GM19099 (cell line): ENCODE measurements around the gene F12.

ENCODE experiments used
- POLR2A ChIP-seq: IDR thresholded peaks from 3 replicates; pipeline ENCODE4 v1.6.1; 2011; ENCODE audit warnings: low read depth; ENCODE audit not compliant: insufficient read length; ENCODE audit errors: extremely low read depth

The F12 gene

GRCh38 chr5:177393990-177394389 lies 15.4 kb downstream of the F12 start:
- TF ChIP-seq POLR2A: no peak

DNA sequence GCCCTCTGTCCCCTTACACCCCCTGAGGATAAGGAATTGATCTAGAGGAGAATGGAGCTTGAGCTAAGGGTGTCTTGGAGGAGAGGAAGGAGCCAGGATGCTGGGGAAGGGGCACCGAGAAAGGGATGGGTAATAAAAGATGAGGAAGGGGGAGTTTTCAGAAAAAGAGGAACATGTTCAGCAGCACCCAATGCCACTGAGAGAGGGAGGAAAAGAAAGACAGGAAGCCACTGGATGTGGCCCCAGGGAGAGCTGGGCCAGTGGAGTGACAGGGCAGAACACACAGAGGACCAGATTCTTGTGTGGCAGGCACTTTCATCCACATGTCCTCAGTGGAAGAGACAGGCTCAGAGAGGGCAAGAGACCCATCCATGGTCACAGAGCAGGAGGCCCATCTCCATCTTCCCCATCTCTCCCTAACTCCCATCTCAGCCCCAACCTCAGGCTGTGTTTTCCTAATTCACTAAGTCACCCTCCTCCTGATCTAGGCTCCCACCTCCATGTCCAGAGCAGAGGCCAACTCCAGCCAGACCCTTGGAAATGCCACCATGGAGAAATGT lies 16.1 kb downstream of the F12 start:
- TF ChIP-seq POLR2A: no peak

DNA sequence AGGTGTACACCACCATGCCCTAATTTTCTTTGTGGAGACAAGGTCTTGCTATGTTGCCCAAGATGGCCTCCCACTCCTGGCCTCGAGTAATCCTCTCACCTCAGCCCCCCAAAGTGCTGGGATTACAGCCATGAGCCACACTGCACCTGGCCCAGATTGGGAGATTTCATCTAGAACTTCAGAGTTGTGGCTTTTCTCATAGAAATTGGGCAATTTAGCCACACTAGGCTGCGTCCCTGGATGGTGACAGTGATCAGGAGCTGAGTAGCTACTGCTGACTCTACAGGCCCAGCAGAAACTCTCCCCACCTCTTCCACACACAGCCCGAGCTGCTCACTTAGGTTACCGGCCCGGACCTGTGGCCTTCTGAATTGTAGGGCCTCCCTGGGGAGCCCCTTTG lies 16.6 kb downstream of the F12 start:
- no peak for TF ChIP-seq POLR2A

DNA sequence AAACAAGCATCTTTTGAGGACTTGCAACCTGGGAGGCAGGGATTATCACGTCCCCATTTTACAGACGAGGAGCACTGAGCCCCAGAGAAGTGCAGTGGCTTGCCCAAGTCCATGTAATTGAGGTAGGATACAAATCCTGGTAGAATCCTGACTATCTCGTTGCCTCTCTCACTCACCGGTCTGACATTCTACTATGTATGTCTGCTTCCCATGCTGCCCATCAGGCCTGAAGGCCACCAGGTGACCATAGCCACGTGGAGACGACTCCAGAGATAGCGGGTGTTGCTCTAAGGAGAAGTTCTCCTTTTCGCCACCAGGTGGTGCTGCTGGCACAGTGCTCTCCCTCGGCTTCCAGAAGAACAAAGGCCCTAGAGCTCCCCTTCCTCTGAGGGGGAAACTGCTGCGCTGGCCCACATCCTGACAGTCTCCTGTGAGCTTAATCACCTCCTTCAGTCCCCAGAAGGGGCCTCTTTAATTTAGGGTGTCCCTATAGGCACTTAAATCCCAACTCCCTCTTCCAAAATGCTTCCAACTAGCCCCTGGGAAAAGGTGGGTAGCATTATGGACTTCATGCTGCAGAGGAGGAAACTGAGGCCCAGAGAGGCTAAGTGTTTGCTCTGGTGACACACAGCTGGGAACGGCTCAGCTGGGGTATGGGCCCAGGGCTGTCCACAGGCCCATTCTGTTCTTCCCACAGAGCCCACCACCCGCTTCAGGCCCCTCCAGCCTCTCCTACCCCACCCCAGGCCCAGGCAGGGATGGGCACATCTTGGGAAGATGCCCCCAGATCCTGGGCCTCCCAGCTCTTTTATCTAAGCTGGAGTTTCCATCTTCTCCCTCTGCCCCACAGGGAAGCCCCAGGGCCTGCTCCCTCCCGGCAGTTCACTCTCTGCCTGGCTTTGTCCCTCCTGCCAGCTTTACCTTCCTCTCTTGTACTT lies 18.7 kb downstream of the F12 start:
- no peak for TF ChIP-seq POLR2A

- peak; percentile 29 for TF ChIP-seq POLR2A
These were observed 19.9 kb downstream of the F12 start for GRCh38 chr5:177389241-177390169.

DNA sequence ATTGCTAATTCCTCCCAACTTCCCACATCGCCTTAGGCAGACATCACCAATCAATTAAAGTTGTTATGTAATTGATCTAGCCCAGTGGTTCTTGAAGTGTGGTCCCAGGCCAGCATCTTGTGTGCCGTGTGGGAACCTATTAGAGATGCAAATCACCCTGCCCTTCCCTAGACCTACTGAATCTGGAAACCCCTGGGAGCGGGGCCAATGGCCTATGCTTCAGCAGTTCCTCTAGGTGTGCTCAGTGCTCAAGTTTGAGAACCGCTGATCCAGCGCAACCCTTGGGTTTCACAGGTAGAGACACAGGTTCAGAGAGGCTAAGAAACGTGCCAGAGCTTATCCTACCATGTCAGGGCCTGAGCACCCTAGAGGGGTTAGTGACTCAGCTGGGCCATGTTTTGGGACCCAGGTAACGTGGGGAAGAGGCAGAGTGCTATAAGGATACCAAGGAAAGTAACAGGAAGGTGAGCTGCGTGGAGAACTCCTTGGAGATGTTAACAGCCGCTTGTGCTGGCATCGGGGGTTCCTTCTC lies 20.8 kb downstream of the F12 start:
- no peak for TF ChIP-seq POLR2A

- TF ChIP-seq POLR2A: no peak
These were observed 22.0 kb downstream of the F12 start for GRCh38 chr5:177387405-177387804.

DNA sequence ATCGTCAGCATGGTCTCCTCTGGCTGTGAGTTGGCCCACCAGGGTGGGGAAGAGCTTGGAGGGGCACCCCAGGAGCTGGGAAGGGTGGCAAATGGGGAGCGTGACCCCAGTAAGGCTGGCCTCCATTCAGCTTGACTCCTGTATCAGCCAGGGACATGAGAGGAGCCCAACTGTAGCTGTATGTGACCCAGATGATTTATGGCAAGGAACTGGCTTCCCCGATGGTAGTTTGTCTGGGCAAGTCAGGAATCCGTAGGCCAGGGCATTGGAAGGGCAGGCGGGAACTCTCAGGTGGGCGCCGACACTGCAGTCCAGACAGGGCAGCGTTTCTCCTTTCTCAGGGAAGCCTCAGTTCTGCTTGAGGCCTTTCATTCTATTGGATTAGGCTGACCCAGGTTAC lies 22.8 kb downstream of the F12 start:
- no peak for TF ChIP-seq POLR2A

- TF ChIP-seq POLR2A: no peak
These were observed 23.6 kb downstream of the F12 start for GRCh38 chr5:177385720-177386119.

GRCh38 chr5:177384134-177384533 lies 25.2 kb downstream of the F12 start, which contains the start of gene SLC34A1:
Gene SLC34A1, plus strand, starts transcription at chr5:177384434. Its CDS starts 1,308 bp downstream, at chr5:177385742.
- TF ChIP-seq POLR2A: no peak

DNA sequence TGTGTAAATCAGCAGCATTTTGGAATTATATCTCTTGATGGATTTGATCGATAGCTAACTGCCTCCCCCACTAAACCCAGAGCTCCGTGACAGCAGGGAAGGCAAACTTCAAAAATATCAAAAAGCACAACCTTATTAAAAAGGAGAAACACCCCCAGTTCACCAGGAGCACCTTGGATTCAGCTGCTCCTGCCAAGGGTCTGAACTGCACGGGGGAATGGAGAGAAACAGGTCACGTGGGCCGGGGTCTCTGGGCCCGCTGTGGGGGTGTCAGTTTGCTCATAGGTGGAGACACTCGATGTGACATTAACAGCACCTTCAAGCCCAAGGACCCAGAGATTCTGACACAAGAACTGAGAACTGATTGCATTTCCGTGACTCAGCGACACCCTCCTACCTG lies 26.2 kb downstream of the F12 start:
- TF ChIP-seq POLR2A: no peak

DNA sequence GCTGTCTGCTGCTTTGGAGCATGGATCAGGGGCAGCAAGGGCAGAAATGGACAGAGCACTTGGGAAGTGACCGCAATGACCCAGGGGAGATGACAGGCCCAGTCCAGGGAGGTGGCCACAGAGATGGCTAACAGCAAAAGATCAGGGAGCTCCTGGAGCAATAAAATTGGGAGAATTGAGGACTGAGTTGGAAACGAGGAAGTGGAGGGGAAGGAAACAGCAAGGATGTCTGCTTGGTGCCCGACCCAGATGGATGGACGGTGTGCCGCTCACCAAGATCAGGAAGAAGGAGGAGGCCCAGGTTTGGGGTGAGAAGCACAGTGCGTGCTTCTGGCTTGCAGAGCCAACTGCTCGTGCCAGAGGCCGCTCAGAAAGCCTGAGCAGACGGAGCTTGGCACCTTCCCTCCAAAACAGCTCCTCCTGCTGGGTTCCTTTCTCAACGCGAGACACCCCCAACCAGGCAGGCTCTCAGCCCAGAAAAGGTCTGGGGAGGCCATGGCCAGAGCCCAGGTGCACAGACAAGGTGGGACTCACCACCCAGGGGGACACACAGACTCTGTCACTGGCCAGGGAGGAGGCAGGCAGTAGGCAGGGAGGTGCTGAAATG lies 26.8 kb downstream of the F12 start:
- TF ChIP-seq POLR2A: no peak

- TF ChIP-seq POLR2A: no peak
These were observed 28.6 kb downstream of the F12 start for GRCh38 chr5:177380805-177381126.
